M059J (cell line): ENCODE measurements around the gene DAPP1. TPM values are rescaled to one million over a fixed set of nuclear protein-coding genes. Genes with fewer than 3 reads are reported as not detected.

Source experiments
- DNase-seq: peaks from one replicate; pipeline ENCODE4 v3.0.0-alpha.2; 2012; ENCODE audit warnings: low read depth
- total RNA-seq: library from RNA; depleted of rRNA; stranded (reverse); fragments of >200 nt; shearing (Covaris generic); gene quantifications from 2 replicates; pipeline ENCODE4 v1.2.3, GENCODE V29; 2014; rRNA removed

DAPP1 gene
- total RNA-seq, 1 experiment from 2014 or later, result 0.49 TPM

GRCh38 chr4:99915449-99915848 is 98.8 kb downstream of the DAPP1 start:
- no peak for DNase-seq

- DNase-seq, result no peak
Measured at GRCh38 chr4:99917575-99917974, 100.9 kb downstream of the DAPP1 start.

DNA sequence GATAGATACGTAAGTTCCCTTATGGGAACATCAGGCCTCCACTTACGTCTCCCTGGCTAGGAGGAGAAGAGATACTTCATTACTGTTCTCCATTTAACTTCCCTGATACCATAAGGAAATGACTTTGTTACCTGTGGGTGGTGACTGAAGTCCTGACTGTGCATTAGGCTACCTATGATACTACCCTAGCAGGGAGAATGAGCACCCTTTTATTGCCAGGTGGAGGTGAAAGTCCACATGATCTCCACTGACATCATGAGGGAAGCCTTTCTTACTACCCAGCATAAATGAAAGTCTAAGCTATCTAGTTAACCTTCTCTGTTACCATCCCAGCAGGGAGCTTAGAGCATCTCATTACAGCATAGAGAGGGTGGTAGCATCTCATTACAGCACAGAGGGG is 102.0 kb downstream of the DAPP1 start:
- DNase-seq, result no peak

Other genes starting within 250 kb of the DAPP1 start
- gene MTTP, start 242.0 kb upstream of the DAPP1 start, total RNA-seq, result 0.22 and 1.9 TPM in 2 replicates
- gene C4orf54, start 159.0 kb upstream of the DAPP1 start, total RNA-seq, result 0.02 and 0.37 TPM in 2 replicates
- 27.9 and 44.0 TPM in 2 replicates for gene LAMTOR3, start 77.6 kb downstream of the DAPP1 start, total RNA-seq
- gene DNAJB14, start 129.8 kb downstream of the DAPP1 start, total RNA-seq, result 12.4 and 12.9 TPM in 2 replicates
- gene H2AZ1, start 133.4 kb downstream of the DAPP1 start, total RNA-seq, result 841 and 866 TPM in 2 replicates